HepG2 (cell line): ENCODE measurements around the gene CSTPP1.

Experiments
- CTCF ChIP-seq: sonication (generic); formaldehyde crosslinking; IDR thresholded peaks from 2 replicates; pipeline ENCODE4 v1.5.0; 2020; ENCODE audit warnings: mild to moderate bottlenecking, missing genetic modification reagents, moderate library complexity
- NCOA2 ChIP-seq: sonication (generic); formaldehyde crosslinking; IDR thresholded peaks from 2 replicates; pipeline ENCODE4 v1.8.0; 2022; ENCODE audit warnings: inconsistent platforms
- POLR2A ChIP-seq, 2 experiments: IDR thresholded peaks; 2 replicates each; pipeline ENCODE4 v1.6.1; 2011; ENCODE audit warnings: low read depth in 2 of 2, low read length in 2 of 2, mild to moderate bottlenecking in 1 of 2, moderate library complexity in 1 of 2; ENCODE audit not compliant: insufficient read depth in 1 of 2
- REST ChIP-seq, 2 experiments: IDR thresholded peaks; 2 replicates each; pipeline ENCODE4 v1.6.1; 2011 to 2012; ENCODE audit warnings: low read length in 2 of 2, borderline replicate concordance in 1 of 2, low read depth in 1 of 2, mild to moderate bottlenecking in 1 of 2, moderate library complexity in 1 of 2
- RXRA ChIP-seq: sonication (generic); formaldehyde crosslinking; IDR thresholded peaks from 2 replicates; pipeline ENCODE4 v1.5.1; 2020; ENCODE audit warnings: missing genetic modification reagents
- ZNF101 ChIP-seq: sonication (generic); formaldehyde crosslinking; IDR thresholded peaks from 2 replicates; pipeline ENCODE4 v1.4.0; 2020; ENCODE audit warnings: mild to moderate bottlenecking, low read depth, missing genetic modification reagents, borderline replicate concordance
- ZNF143 ChIP-seq: sonication (generic); formaldehyde crosslinking; IDR thresholded peaks from 2 replicates; pipeline ENCODE4 v1.4.0; 2020; ENCODE audit warnings: missing genetic modification reagents
- ZNF274 ChIP-seq: sonication (generic); formaldehyde crosslinking; IDR thresholded peaks from 2 replicates; pipeline ENCODE4 v1.5.1; 2020; ENCODE audit warnings: mild to moderate bottlenecking, missing genetic modification reagents
- ZNF34 ChIP-seq: sonication (generic); formaldehyde crosslinking; IDR thresholded peaks from 2 replicates; pipeline ENCODE4 v1.4.0; 2020; ENCODE audit warnings: mild to moderate bottlenecking, missing genetic modification reagents, borderline replicate concordance
- ZNF546 ChIP-seq: sonication (generic); formaldehyde crosslinking; conservative IDR thresholded peaks from 2 replicates; pipeline ENCODE4 v1.8.1; 2023; ENCODE audit warnings: mild to moderate bottlenecking, missing genetic modification reagents
- ZNF569 ChIP-seq: sonication (generic); formaldehyde crosslinking; IDR thresholded peaks from 2 replicates; pipeline ENCODE4 v1.5.0; 2020; ENCODE audit warnings: mild to moderate bottlenecking, missing genetic modification reagents, moderate library complexity, borderline replicate concordance

- TF ChIP-seq RXRA (CRISPR knock-in tag) (peak; percentile 92; the same call in 1 of the 2 replicates), ZNF274 (CRISPR knock-in tag) (no peak), REST (IDR thresholded peaks at IDR 0.05; ENCODE audit: borderline replicate concordance in 1 of 2, low read depth in 1 of 2, low read length in 2 of 2) (no peak), NCOA2 (CRISPR knock-in tag) (peak; percentile 77; the same call in 1 of the 2 replicates), ZNF546 (CRISPR knock-in tag) (no peak), ZNF101 (CRISPR knock-in tag) (no peak), CTCF (CRISPR knock-in tag) (no peak), ZNF143 (CRISPR knock-in tag) (0 out of 2 replicates have a peak, but pooled peaks have one; percentile 34), ZNF34 (CRISPR knock-in tag) (no peak), POLR2A (IDR thresholded peaks at IDR 0.05; ENCODE audit: insufficient read depth in 1 of 2, low read depth in 2 of 2, low read length in 2 of 2) (peak in 1 of 2 experiments; percentile 44; a peak in 1 of 4 replicates), ZNF569 (CRISPR knock-in tag) (no peak)
Observed at GRCh38 chr11:47177846-47178245, 241.3 kb downstream of the CSTPP1 start.
